SK-N-SH (cell line): ENCODE measurements around the gene RFT1. TPM values are rescaled to one million over a fixed set of nuclear protein-coding genes. Genes with fewer than 3 reads are reported as not detected.
A peak's percentile ranks its signal among the peaks of the same experiment; 100 is the strongest.

Source experiments
- CTCF ChIA-PET: fragments of 300-600, 350-600 bp; formaldehyde crosslinking; extraction: SDS; loops from one replicate; lab custom pipeline; 2021; lab: Yijun Ruan, JAX
- POLR2A ChIA-PET: fragments of 350-600 bp; sonication (Branson Sonifier 250); formaldehyde crosslinking; extraction: SDS; loops from one replicate; lab custom pipeline; 2020; ENCODE audit warnings: antibody characterized with exemption, inconsistent platforms; lab: Yijun Ruan, JAX
- DNase-seq: peaks from one replicate; pipeline ENCODE4 v3.0.0; 2012
- H2AFZ ChIP-seq: fragments of 200-600 bp; sonication (generic); 2 replicates; pipeline ENCODE4 v1.8.1; 2016; ENCODE audit warnings: antibody characterized with exemption, mild to moderate bottlenecking, low read depth
- H3F3A ChIP-seq: fragments of 200-600 bp; sonication (generic); replicated peaks from 2 replicates; pipeline ENCODE3; 2016; ENCODE audit warnings: antibody characterized with exemption, mild to moderate bottlenecking; ENCODE audit not compliant: insufficient read depth
- H3K27ac ChIP-seq, 2 experiments: fragments of 200-500 bp in 1 of 2; fragments of 200-600 bp in 1 of 2; sonication (Bioruptor generic) in 1 of 2; sonication (generic), shearing (Covaris generic) in 1 of 2; 2 replicates each; pipeline versions ENCODE4 v1.5.1 to v1.6.1; 2014 to 2016; ENCODE audit warnings: low read depth in 2 of 2, inconsistent platforms in 1 of 2, low read length in 1 of 2, mild to moderate bottlenecking in 1 of 2, mixed read lengths in 1 of 2
- H3K27me3 ChIP-seq: fragments of 200-600 bp; sonication (generic), shearing (Covaris generic); 2 replicates; pipeline ENCODE4 v1.6.1; 2016; ENCODE audit warnings: mixed run types; ENCODE audit not compliant: insufficient read depth
- H3K36me3 ChIP-seq, 2 experiments: fragments of 200-500 bp in 1 of 2; fragments of 200-600 bp in 1 of 2; sonication (Bioruptor generic) in 1 of 2; sonication (generic) in 1 of 2; replicated peaks in 1 of 2; 2 replicates each; pipeline versions ENCODE3 to v1.5.1; 2014 to 2016; ENCODE audit warnings: low read length in 1 of 2, mild to moderate bottlenecking in 1 of 2; ENCODE audit not compliant: insufficient read depth in 2 of 2, control insufficient read depth in 1 of 2
- H3K4me1 ChIP-seq, 2 experiments: fragments of 200-500 bp in 1 of 2; fragments of 200-600 bp in 1 of 2; sonication (Bioruptor generic) in 1 of 2; sonication (generic), shearing (Covaris generic) in 1 of 2; 2 replicates each; pipeline versions ENCODE4 v1.5.1 to v1.6.1; 2014 to 2016; ENCODE audit warnings: low read depth in 1 of 2, low read length in 1 of 2, mixed run types in 1 of 2; ENCODE audit not compliant: insufficient read depth in 2 of 2, control insufficient read depth in 1 of 2
- H3K4me2 ChIP-seq: fragments of 200-600 bp; sonication (generic), shearing (Covaris generic); 2 replicates; pipeline ENCODE4 v1.6.1; 2017; ENCODE audit warnings: mixed run types
- H3K4me3 ChIP-seq, 2 experiments: fragments of 200-500 bp in 1 of 2; fragments of 200-600 bp in 1 of 2; sonication (Bioruptor generic) in 1 of 2; sonication (generic), shearing (Covaris generic) in 1 of 2; 2 replicates each; pipeline versions ENCODE4 v1.5.1 to v1.8.1; 2014 to 2016; ENCODE audit warnings: low read depth in 2 of 2, inconsistent platforms in 1 of 2, low read length in 1 of 2, mild to moderate bottlenecking in 1 of 2, mixed read lengths in 1 of 2, moderate library complexity in 1 of 2
- H3K79me2 ChIP-seq: fragments of 200-600 bp; sonication (generic); 2 replicates; pipeline ENCODE4 v1.8.1; 2017; ENCODE audit warnings: mild to moderate bottlenecking; ENCODE audit not compliant: insufficient read depth
- H3K9ac ChIP-seq: fragments of 200-600 bp; sonication (generic); 2 replicates; pipeline ENCODE4 v1.6.1; 2017; ENCODE audit warnings: mixed run types
- H3K9me2 ChIP-seq: fragments of 200-600 bp; sonication (generic); 2 replicates; pipeline ENCODE4 v1.6.1; 2017; ENCODE audit warnings: mixed run types
- H3K9me3 ChIP-seq: fragments of 200-600 bp; sonication (generic); 2 replicates; pipeline ENCODE4 v1.6.1; 2017; ENCODE audit warnings: mixed run types, mild to moderate bottlenecking, moderate library complexity
- H4K20me1 ChIP-seq: fragments of 200-600 bp; sonication (generic); 2 replicates; pipeline ENCODE4 v1.6.1; 2017; ENCODE audit warnings: mild to moderate bottlenecking, mixed run types; ENCODE audit not compliant: insufficient read depth
- FOSL2 ChIP-seq: IDR thresholded peaks from 2 replicates; pipeline ENCODE4 v1.4.0; 2012; ENCODE audit warnings: low read depth, mild to moderate bottlenecking, moderate library complexity, borderline replicate concordance
- FOXJ3 ChIP-seq: sonication (generic); formaldehyde crosslinking; IDR thresholded peaks from 2 replicates; pipeline ENCODE4 v1.5.1; 2020; ENCODE audit warnings: mild to moderate bottlenecking, missing genetic modification reagents
- FOXM1 ChIP-seq: IDR thresholded peaks from 2 replicates; pipeline ENCODE4 v1.4.0; 2012; ENCODE audit warnings: low read depth, mild to moderate bottlenecking
- GABPA ChIP-seq: IDR thresholded peaks from 2 replicates; pipeline ENCODE4 v1.4.0; 2012; ENCODE audit warnings: low read depth, mild to moderate bottlenecking
- GATA2 ChIP-seq: sonication (generic); formaldehyde crosslinking; IDR thresholded peaks from 2 replicates; pipeline ENCODE4 v1.5.0; 2020; ENCODE audit warnings: mild to moderate bottlenecking, missing genetic modification reagents
- POLR2AphosphoS5 ChIP-seq: IDR thresholded peaks from 2 replicates; pipeline ENCODE4 v1.6.1; 2012; ENCODE audit warnings: low read depth, low read length
- RAD21 ChIP-seq: IDR thresholded peaks from 2 replicates; pipeline ENCODE4 v1.6.1; 2012; ENCODE audit warnings: mild to moderate bottlenecking, low read length
- RCOR1 ChIP-seq: fragments of 150-350 bp; IDR thresholded peaks from 2 replicates; pipeline ENCODE4 v1.6.1; 2017; ENCODE audit warnings: antibody characterized with exemption, low read length
- RXRA ChIP-seq: IDR thresholded peaks from 2 replicates; pipeline ENCODE4 v1.4.0; 2012; ENCODE audit warnings: low read depth, mild to moderate bottlenecking, borderline replicate concordance
- SIN3A ChIP-seq: IDR thresholded peaks from 2 replicates; pipeline ENCODE4 v1.6.1; 2012; ENCODE audit warnings: low read depth, mild to moderate bottlenecking, low read length, moderate library complexity, borderline replicate concordance
- TAF1 ChIP-seq: IDR thresholded peaks from 2 replicates; pipeline ENCODE4 v1.6.1; 2012; ENCODE audit warnings: low read depth, mild to moderate bottlenecking, low read length, moderate library complexity, borderline replicate concordance
- TCF12 ChIP-seq: IDR thresholded peaks from 2 replicates; pipeline ENCODE4 v1.4.0; 2012
- WGBS: methylation state at CpG from one replicate; pipeline ENCODE4 v1.1.6; 2017; ENCODE audit warnings: low lambda C conversion rate; 5-methylcytosine and 5-hydroxymethylcytosine counted together
- polyA plus RNA-seq, 3 experiments: library from polyadenylated mRNA; depleted of rRNA; stranded (reverse); fragments of >200 nt; gene quantifications; 2 replicates each; pipeline ENCODE4 v1.2.3, GENCODE V29; 2012
- TF ChIP-seq, protein P1 (sequence below): fragments of 150-350 bp; IDR thresholded peaks from 2 replicates; pipeline ENCODE4 v1.6.1; 2017; ENCODE audit warnings: antibody characterized with exemption, low read length, low read depth, borderline replicate concordance
- TF ChIP-seq, protein P2 (sequence below): IDR thresholded peaks from 2 replicates; pipeline ENCODE4; 2012
- TF ChIP-seq, protein P3 (sequence below): fragments of 200-600 bp; sonication (generic); IDR thresholded peaks from 2 replicates; pipeline ENCODE4 v1.6.1; 2017; ENCODE audit warnings: antibody characterized with exemption, mild to moderate bottlenecking, moderate library complexity
- TF ChIP-seq, protein P4 (sequence below): fragments of 150-350 bp; IDR thresholded peaks from 2 replicates; pipeline ENCODE4 v1.6.1; 2016; ENCODE audit warnings: mild to moderate bottlenecking, low read depth, low read length
- TF ChIP-seq, protein P5 (sequence below): IDR thresholded peaks from 2 replicates; pipeline ENCODE4 v1.4.0; 2012; ENCODE audit warnings: low read depth, borderline replicate concordance

Gene RFT1
- polyA plus RNA-seq, 1 of the 3 experiments (the other 2 are of a cell fraction), result 13.8 TPM

DNA sequence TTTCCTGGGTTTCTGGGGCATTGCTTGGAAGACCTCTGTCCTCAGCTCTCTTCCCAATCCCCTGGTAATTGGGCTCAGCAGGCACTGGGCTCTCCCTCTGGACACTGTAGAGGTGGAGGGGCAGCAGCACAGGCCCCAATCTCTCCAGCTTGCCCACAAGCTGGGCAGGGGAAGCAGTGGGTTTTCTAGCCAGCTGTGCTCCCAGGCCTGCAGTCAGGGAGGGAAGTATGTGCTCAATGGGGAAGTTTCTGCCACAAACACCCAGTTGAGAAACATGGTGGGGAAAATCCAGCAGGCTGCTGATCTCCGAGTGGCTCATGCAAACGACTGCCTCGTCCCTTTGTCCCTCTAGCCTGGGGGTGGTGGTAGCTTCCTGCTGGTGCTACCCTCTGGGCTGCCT lies 12.8 kb upstream of the RFT1 start:
- DNase-seq, result no peak
- Histone ChIP-seq H3F3A (no peaks in the 10 kb centered on the region), H3K27me3 (no peaks in the 10 kb centered on the region), H3K79me2 (no peaks in the 10 kb centered on the region), H3K27ac (no peak overlapping the region), H3K4me2 (no peak overlapping the region), H3K4me3 (no peak overlapping the region), H2AFZ (no peak overlapping the region), H3K9me3 (no peaks in the 10 kb centered on the region), H3K9me2 (no peaks in the 10 kb centered on the region), H4K20me1 (no peaks in the 10 kb centered on the region), H3K9ac (no peak overlapping the region), H3K4me1 (no peaks in the 10 kb centered on the region; a peak in 1 of 4 replicates), H3K36me3 (no peaks in the 10 kb centered on the region)
- ChIA-PET CTCF (interaction anchor here (4.4 to 7.5 kb wide), 2 partner anchors 10 to 53 kb away, joined by 30 to 49 read pairs; no protein-coding TSS in a partner anchor), POLR2A (no interaction called here)
- TF ChIP-seq, protein P1, sequence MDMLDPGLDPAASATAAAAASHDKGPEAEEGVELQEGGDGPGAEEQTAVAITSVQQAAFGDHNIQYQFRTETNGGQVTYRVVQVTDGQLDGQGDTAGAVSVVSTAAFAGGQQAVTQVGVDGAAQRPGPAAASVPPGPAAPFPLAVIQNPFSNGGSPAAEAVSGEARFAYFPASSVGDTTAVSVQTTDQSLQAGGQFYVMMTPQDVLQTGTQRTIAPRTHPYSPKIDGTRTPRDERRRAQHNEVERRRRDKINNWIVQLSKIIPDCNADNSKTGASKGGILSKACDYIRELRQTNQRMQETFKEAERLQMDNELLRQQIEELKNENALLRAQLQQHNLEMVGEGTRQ, result no peak
- TF ChIP-seq, protein P2, sequence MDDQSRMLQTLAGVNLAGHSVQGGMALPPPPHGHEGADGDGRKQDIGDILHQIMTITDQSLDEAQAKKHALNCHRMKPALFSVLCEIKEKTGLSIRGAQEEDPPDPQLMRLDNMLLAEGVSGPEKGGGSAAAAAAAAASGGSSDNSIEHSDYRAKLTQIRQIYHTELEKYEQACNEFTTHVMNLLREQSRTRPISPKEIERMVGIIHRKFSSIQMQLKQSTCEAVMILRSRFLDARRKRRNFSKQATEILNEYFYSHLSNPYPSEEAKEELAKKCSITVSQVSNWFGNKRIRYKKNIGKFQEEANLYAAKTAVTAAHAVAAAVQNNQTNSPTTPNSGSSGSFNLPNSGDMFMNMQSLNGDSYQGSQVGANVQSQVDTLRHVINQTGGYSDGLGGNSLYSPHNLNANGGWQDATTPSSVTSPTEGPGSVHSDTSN, result no peak
- TF ChIP-seq GATA2, result no peak
- TF ChIP-seq RAD21, result no peak
- no peak for TF ChIP-seq POLR2AphosphoS5
- TF ChIP-seq RXRA, result no peak
- 94% methylated on average over 3 of the region's 3 CpGs for WGBS

DNA sequence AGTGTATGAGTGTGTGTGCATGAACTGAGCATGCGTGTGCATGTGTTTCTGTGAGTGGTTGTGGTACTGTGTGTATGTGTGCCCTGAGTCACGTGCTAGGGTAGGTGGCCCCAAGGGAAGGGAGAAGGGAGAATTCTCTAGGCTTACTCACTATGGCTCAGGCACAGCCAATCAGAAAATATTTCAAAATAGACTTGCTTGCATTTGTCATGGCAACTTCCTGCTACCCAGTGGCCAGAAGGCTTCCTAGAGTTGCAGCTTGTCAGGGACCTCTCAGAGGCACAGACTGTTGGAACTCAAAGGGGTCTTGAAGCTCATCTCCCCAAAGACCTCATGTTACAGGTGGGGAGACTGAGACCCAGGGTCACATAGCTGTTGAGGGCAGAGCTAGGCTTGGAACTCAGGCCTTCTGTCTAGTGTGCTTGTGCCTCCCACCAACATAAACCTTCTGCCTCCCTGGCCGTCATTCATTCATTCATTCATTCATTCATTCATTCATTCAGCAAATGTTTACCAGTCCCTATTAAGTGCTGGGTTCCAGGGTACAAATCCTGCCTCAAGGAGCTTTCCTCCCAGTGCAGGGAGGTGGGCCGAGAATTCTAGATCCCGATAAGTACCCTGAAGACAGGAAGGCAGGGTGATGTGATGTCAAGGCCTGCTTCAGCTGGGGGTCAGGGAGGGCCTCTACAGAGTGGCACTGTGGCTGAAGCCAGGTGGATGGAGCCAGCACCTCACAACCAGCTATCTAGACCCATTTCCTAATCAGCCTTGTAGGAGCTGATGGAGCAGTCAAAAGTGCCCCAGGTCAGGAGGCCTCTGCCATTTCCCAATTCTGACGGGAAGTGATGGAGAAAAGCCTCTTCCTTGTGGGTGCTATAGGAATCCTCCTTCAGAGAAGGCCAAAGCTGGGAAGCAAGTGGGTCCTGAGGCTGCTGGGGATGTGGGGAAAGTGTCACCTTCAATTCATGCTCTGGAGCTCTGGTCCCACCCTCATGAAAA lies 10.9 kb upstream of the RFT1 start:
- no peak for DNase-seq
- H3K9ac ChIP-seq, result no peak overlapping the region
- H3K4me1 ChIP-seq, result no peaks in the 10 kb centered on the region; a peak in 1 of 4 replicates
- H3K9me2 ChIP-seq, result no peaks in the 10 kb centered on the region
- H3K27ac ChIP-seq, result no peak overlapping the region
- H3K4me3 ChIP-seq, result no peak overlapping the region
- H4K20me1 ChIP-seq, result no peaks in the 10 kb centered on the region
- H2AFZ ChIP-seq, result peak overlapping the region; percentile 40; the same call in 1 of the 2 replicates
- TF ChIP-seq FOXM1 (no peak), TCF12 (no peak), SIN3A (no peak), RCOR1 (no peak), FOSL2 (no peak), GATA2 (no peak), TAF1 (no peak), FOXJ3 (CRISPR knock-in tag) (no peak), GABPA (no peak)
- TF ChIP-seq, protein P1, result no peak
- TF ChIP-seq, protein P3, sequence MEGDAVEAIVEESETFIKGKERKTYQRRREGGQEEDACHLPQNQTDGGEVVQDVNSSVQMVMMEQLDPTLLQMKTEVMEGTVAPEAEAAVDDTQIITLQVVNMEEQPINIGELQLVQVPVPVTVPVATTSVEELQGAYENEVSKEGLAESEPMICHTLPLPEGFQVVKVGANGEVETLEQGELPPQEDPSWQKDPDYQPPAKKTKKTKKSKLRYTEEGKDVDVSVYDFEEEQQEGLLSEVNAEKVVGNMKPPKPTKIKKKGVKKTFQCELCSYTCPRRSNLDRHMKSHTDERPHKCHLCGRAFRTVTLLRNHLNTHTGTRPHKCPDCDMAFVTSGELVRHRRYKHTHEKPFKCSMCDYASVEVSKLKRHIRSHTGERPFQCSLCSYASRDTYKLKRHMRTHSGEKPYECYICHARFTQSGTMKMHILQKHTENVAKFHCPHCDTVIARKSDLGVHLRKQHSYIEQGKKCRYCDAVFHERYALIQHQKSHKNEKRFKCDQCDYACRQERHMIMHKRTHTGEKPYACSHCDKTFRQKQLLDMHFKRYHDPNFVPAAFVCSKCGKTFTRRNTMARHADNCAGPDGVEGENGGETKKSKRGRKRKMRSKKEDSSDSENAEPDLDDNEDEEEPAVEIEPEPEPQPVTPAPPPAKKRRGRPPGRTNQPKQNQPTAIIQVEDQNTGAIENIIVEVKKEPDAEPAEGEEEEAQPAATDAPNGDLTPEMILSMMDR, result no peak
- TF ChIP-seq, protein P4, sequence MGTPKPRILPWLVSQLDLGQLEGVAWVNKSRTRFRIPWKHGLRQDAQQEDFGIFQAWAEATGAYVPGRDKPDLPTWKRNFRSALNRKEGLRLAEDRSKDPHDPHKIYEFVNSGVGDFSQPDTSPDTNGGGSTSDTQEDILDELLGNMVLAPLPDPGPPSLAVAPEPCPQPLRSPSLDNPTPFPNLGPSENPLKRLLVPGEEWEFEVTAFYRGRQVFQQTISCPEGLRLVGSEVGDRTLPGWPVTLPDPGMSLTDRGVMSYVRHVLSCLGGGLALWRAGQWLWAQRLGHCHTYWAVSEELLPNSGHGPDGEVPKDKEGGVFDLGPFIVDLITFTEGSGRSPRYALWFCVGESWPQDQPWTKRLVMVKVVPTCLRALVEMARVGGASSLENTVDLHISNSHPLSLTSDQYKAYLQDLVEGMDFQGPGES, result no peak
- TF ChIP-seq, protein P5, sequence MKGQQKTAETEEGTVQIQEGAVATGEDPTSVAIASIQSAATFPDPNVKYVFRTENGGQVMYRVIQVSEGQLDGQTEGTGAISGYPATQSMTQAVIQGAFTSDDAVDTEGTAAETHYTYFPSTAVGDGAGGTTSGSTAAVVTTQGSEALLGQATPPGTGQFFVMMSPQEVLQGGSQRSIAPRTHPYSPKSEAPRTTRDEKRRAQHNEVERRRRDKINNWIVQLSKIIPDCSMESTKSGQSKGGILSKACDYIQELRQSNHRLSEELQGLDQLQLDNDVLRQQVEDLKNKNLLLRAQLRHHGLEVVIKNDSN, result no peak; the same call in 1 of the 2 replicates
- no peaks in the 10 kb centered on the region for H3K36me3 ChIP-seq
- no peak overlapping the region for H3K4me2 ChIP-seq
- no peaks in the 10 kb centered on the region for H3K9me3 ChIP-seq
- ChIA-PET POLR2A (no interaction called here), CTCF (interaction anchor here (1.1 to 7.5 kb wide), 3 partner anchors 14 to 55 kb away, joined by 3 to 49 read pairs (median 3); no protein-coding TSS in a partner anchor)
- H3F3A ChIP-seq, result no peaks in the 10 kb centered on the region
- H3K27me3 ChIP-seq, result no peaks in the 10 kb centered on the region
- 71% methylated on average over 6 of the region's 6 CpGs for WGBS
- no peaks in the 10 kb centered on the region for H3K79me2 ChIP-seq
